ENCODE data around the gene HIVEP3.

- TF ChIP-seq POLR2A (IDR thresholded peaks at IDR 0.05), result no peak
- TF ChIP-seq CTCF (IDR thresholded peaks at IDR 0.05), result peak in 4 of 5 experiments; percentile 11 to 27 (median 20)
Observed at GRCh38 chr1:41599912-41600311, 318.8 kb downstream of the HIVEP3 start.

All from tibial nerve (tissue), 3 donors.